Stimulated activated CD4-positive, alpha-beta T cell treated with anti-CD3 and anti-CD28 coated beads, TNF-alpha, amount 100 ng/mL, for 4 hours (primary cell): ENCODE data around the gene BRPF3.
"Not testable (repeated sequence)": the region's sequence is repeated elsewhere in the genome, so short reads cannot be mapped to it uniquely, and the experiment has no call there.

Experiments used
- DNase-seq, 3 experiments: peaks; one replicate each; pipeline ENCODE4 v3.0.0-alpha.2; 2020; ENCODE audit warnings: low read depth in 3 of 3

The BRPF3 gene

DNA sequence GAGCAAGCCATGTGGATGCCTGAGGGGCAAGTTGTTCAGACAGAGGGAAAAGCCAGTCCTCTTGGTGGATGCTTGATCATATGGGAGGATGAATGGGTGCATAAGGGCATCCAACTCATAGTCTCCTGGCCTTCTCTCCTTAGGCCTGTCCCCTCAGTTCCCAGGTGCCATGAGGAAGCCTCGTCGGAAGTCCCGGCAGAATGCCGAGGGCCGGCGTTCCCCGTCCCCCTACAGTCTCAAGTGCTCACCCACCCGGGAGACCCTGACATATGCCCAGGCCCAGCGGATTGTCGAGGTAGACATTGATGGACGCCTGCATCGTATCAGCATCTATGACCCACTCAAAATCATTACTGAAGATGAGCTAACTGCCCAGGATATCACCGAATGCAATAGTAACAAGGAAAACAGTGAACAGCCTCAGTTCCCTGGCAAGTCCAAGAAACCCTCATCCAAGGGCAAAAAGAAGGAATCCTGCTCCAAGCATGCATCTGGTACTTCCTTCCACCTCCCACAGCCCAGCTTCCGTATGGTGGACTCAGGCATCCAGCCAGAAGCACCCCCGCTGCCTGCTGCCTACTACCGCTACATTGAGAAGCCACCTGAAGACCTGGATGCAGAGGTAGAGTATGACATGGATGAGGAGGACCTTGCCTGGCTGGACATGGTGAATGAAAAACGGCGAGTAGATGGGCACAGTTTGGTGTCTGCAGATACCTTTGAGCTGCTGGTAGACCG is 3.8 kb downstream of the BRPF3 start:
- DNase-seq = no peak

DNA sequence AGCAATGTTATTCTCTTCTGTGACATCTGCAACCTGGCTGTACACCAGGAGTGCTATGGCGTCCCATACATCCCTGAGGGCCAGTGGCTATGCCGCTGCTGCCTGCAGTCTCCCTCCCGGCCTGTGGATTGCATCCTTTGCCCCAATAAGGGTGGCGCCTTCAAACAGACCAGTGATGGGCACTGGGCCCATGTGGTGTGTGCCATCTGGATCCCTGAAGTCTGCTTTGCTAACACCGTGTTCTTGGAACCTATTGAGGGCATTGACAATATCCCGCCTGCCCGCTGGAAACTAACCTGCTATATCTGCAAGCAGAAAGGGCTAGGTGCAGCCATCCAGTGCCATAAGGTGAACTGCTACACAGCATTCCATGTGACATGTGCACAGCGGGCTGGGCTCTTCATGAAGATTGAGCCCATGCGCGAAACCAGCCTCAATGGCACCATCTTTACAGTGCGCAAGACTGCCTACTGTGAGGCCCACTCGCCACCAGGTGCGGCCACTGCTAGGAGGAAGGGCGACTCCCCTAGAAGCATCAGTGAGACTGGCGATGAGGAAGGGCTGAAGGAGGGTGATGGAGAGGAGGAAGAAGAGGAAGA is 4.6 kb downstream of the BRPF3 start:
- DNase-seq = no peak

DNA sequence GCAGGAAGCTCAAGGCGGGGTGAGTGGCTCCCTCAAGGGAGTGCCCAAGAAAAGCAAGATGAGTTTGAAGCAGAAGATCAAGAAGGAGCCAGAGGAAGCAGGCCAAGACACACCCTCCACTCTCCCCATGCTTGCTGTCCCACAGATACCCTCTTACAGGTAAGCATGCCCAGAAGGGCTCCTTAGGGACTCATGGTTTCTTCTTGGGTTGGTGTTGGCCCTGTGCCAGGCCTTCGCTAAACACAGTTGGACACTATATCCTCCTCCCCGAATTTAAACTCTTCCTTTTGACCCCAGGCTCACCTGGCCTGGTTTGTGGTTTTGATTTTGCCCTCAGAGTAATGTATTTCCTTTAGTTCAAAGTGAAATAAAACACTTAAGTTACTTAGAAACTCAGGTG is 5.1 kb downstream of the BRPF3 start:
- no peak for DNase-seq

GRCh38 chr6:36202101-36202500 is 5.6 kb downstream of the BRPF3 start:
- no peak for DNase-seq

DNA sequence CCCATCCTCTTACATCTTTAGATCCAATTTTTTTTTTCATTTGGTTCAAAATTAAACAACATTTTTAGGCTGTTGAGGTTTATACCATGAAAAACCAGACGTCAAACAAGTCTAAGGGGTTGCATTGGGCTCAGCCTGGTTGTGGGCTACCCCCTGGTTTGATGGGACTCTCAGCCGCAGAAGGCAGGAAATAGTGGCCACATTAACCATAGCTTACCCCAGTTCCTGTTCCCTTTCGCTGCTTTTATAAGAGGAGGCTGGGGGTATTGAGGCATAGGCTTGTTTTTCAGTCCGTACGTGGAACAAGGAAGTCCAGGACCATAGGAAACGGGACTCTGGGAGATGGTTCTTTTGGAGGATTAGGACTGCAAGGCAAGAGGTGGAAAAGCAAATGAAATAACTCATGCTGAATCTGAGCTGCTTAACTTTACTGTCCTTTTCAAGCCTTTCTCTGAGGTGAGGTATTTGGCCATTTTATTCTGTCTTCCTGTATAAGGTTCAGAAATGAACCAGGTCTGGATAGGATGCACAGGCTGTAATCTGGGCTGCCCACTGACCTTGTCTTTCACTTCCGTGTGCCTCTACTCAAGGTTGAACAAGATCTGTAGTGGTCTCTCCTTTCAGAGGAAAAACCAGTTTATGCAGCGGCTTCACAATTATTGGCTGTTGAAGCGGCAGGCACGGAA is 7.7 kb downstream of the BRPF3 start:
- DNase-seq = no peak

DNA sequence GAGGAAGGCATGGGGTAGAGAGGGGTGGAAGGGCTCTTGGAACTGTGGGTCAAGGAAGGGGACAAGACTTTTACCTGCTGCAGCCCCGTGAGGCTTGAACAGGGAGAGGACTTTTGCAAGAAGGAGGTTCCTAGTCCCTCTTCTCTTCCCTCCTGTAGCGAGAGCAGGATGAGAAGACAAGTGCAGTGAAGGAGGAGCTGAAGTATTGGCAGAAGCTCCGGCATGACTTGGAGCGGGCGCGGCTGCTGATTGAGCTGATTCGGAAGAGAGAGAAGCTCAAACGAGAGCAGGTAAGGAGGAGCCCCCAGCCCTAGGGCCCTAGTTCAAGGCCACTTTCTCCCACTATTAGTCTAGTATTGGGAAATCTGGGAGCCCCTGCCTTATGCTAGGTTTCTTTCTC is 10.6 kb downstream of the BRPF3 start:
- no peak for DNase-seq

GRCh38 chr6:36209606-36210005 is 13.1 kb downstream of the BRPF3 start:
- no peak for DNase-seq

DNA sequence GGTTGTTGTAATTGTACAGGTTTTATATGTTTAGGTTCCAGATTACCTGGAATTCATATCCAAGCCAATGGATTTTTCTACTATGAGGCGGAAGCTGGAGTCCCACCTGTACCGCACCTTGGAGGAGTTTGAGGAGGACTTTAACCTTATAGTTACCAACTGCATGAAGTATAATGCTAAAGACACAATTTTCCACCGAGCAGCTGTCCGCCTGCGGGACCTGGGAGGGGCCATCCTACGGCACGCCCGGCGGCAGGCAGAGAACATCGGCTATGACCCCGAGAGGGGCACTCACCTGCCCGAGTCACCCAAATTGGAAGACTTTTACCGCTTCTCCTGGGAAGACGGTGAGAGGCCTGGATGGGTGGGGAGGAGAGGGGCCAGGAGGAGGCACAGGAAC is 13.6 kb downstream of the BRPF3 start:
- DNase-seq = no peak

- no peak for DNase-seq
These were observed 14.5 kb downstream of the BRPF3 start for GRCh38 chr6:36210886-36211595.

DNA sequence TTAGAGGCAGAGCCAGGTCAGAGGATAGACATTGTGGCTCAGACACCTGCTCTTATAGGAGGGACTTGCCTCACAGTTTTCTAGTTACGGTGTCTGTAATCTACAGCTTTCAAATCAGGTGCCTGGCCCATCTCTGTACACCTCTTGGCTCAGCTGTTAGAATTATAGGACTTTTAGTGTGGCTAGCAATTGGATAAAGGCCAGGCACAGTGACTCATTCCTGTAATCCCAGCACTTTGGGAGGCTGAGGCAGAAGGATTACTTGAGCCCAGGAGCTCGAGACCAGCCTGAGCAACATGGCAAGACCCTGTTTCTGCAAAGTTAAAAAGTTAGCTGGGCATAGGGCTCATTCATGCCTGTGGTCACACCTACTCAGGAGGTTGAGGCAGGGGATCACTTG is 20.0 kb downstream of the BRPF3 start:
- DNase-seq = no peak

- DNase-seq = no peak
These were observed 20.6 kb downstream of the BRPF3 start for GRCh38 chr6:36217188-36217587.

GRCh38 chr6:36217946-36218345 is 21.4 kb downstream of the BRPF3 start:
- DNase-seq = no peak

GRCh38 chr6:36218516-36218915 is 22.0 kb downstream of the BRPF3 start:
- not testable (repeated sequence) for DNase-seq

GRCh38 chr6:36219081-36219480 is 22.5 kb downstream of the BRPF3 start:
- DNase-seq = no peak

- no peak for DNase-seq
These were observed 23.7 kb downstream of the BRPF3 start for GRCh38 chr6:36220226-36220625.

GRCh38 chr6:36221674-36222073 is 25.1 kb downstream of the BRPF3 start:
- no peak for DNase-seq

DNA sequence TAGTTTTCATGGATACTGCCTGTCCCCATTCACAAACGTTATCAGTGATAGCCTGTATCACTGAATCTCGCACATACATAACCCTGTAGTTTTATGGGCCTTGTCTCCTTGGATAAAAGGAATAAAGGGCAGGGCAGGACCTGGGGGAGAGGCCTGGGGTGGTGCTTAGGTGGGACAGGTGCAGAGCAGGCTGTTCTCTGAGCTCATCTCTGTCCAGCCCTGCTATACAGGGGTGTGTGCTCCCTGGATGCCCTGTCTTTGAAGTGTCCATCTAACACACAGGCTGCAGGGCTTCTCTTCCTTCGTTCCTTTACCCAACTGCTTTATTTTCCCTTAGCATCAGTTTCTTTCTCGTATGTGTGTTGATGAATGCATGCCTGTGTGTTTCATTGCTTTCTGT is 26.4 kb downstream of the BRPF3 start:
- DNase-seq = no peak

- no peak for DNase-seq
These were observed 27.2 kb downstream of the BRPF3 start for GRCh38 chr6:36223706-36224105.

DNA sequence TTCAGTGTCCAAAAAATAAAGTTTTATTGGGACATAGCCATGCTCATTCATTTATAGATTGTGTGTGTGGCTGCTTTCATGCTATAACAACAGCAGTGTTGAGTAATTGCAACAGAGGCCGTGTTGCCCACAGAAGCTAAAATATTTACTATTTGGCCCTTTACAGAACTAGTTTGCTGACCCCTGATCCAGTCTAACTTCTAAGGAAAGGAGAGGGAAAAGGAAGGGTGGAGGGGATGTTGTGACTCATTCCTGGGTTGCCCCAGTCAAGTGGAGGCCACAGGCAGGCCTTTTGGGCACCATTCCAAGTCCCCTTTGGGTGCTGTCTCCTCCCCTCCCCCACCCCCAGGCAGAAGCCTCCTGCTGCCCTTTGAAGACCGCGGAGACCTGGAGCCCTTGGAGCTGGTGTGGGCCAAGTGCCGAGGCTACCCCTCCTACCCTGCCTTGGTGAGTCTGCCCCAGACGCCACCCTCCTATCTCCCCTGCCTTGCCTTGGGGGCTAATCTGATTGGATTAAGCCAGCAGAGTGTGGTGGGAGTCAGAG is 28.4 kb downstream of the BRPF3 start:
- no peak for DNase-seq

GRCh38 chr6:36226438-36227047 is 30.0 kb downstream of the BRPF3 start:
- no peak for DNase-seq

- DNase-seq = no peak
These were observed 31.1 kb downstream of the BRPF3 start for GRCh38 chr6:36227379-36228228.
